H1 (cell line): ENCODE measurements around the gene SLC35A3. TPM values are rescaled to one million over a fixed set of nuclear protein-coding genes. Genes with fewer than 3 reads are reported as not detected.

ENCODE experiments used
- CTCF ChIA-PET: fragments of 300-600 bp; sonication (Branson Sonifier 250); formaldehyde crosslinking; loops from one replicate; lab custom pipeline; 2021; ENCODE audit not compliant: partially characterized antibody; lab: Charles Lee
- POLR2A ChIA-PET: fragments of 300-600 bp; sonication (Branson Sonifier 250); formaldehyde crosslinking; loops from one replicate; lab custom pipeline; 2021; ENCODE audit warnings: inconsistent platforms; ENCODE audit not compliant: partially characterized antibody; lab: Charles Lee
- DNase-seq, 2 experiments: peaks; one replicate each; pipeline versions ENCODE4 v3.0.0 to v3.0.0-alpha.2; 2010 to 2022; ENCODE audit warnings: low spot score in 2 of 2, low read depth in 1 of 2, mixed read lengths in 1 of 2
- FAIRE-seq: peaks from 2 replicates; lab custom pipeline; 2011; peaks lifted over from hg19 to GRCh38; lab: Jason Lieb, UNC
- H2AFZ ChIP-seq: 2 replicates; pipeline ENCODE4 v1.8.1; 2012; ENCODE audit warnings: low read length, inconsistent platforms
- H2AK5ac ChIP-seq: 2 replicates; pipeline ENCODE4 v1.6.1; 2013; ENCODE audit warnings: low read depth, low read length
- H2BK120ac ChIP-seq: replicated peaks from 2 replicates; pipeline ENCODE3; 2013; ENCODE audit warnings: low read depth, low read length, inconsistent platforms
- H2BK12ac ChIP-seq: 2 replicates; pipeline ENCODE4 v1.6.1; 2013; ENCODE audit warnings: low read depth, low read length
- H2BK15ac ChIP-seq: 2 replicates; pipeline ENCODE4 v1.6.1; 2013; ENCODE audit warnings: low read length
- H2BK20ac ChIP-seq: 2 replicates; pipeline ENCODE4 v1.6.1; 2013; ENCODE audit warnings: low read length
- H2BK5ac ChIP-seq: 2 replicates; pipeline ENCODE4 v1.6.1; 2013; ENCODE audit warnings: low read depth, low read length
- H3K14ac ChIP-seq: 2 replicates; pipeline ENCODE4 v1.6.1; 2013; ENCODE audit warnings: inconsistent platforms; ENCODE audit not compliant: insufficient read length
- H3K18ac ChIP-seq: 2 replicates; pipeline ENCODE4 v1.6.1; 2013; ENCODE audit warnings: low read length; ENCODE audit errors: extremely low read depth
- H3K23ac ChIP-seq: 2 replicates; pipeline ENCODE4 v1.6.1; 2013; ENCODE audit warnings: inconsistent platforms; ENCODE audit not compliant: insufficient read length
- H3K23me2 ChIP-seq: 2 replicates; pipeline ENCODE4 v1.6.1; 2013; ENCODE audit warnings: low read depth, low read length
- H3K27ac ChIP-seq: 2 replicates; pipeline ENCODE4 v1.6.1; 2011; ENCODE audit warnings: low read depth, low read length, inconsistent platforms
- H3K27me3 ChIP-seq, 4 experiments: replicated peaks in 1 of 4; 1 replicate in 1 of 4; 2 replicates in 3 of 4; pipeline versions ENCODE4 v1.6.1 to v1.8.1; 2011 to 2013; ENCODE audit warnings: low read length in 3 of 4, mild to moderate bottlenecking in 3 of 4, inconsistent platforms in 2 of 4, mixed read lengths in 2 of 4, moderate library complexity in 1 of 4; ENCODE audit not compliant: control insufficient read depth in 3 of 4, insufficient read depth in 3 of 4; ENCODE audit errors: extremely low read depth in 1 of 4
- H3K36me3 ChIP-seq, 4 experiments: 2 replicates each; pipeline versions ENCODE4 v1.6.1 to v1.8.1; 2011 to 2013; ENCODE audit warnings: mild to moderate bottlenecking in 4 of 4, low read length in 3 of 4, moderate library complexity in 2 of 4, control low read depth in 1 of 4, inconsistent platforms in 1 of 4; ENCODE audit not compliant: insufficient read depth in 4 of 4, control insufficient read depth in 2 of 4
- H3K4ac ChIP-seq: replicated peaks from 2 replicates; pipeline ENCODE3; 2013; ENCODE audit warnings: low read length, low read depth, mixed read lengths, inconsistent platforms; ENCODE audit not compliant: insufficient read length
- H3K4me1 ChIP-seq, 4 experiments: replicated peaks in 1 of 4; 1 replicate in 1 of 4; 2 replicates in 3 of 4; pipeline versions ENCODE4 v1.6.1 to v1.8.1; 2011 to 2013; ENCODE audit warnings: low read length in 3 of 4, inconsistent platforms in 2 of 4, mixed read lengths in 1 of 4; ENCODE audit not compliant: insufficient read depth in 4 of 4, control insufficient read depth in 3 of 4
- H3K4me2 ChIP-seq, 2 experiments: 2 replicates each; pipeline versions ENCODE4 v1.6.1 to v1.8.1; 2011 to 2013; ENCODE audit warnings: low read depth in 2 of 2, low read length in 2 of 2, control low read depth in 1 of 2, inconsistent platforms in 1 of 2, mild to moderate bottlenecking in 1 of 2; ENCODE audit not compliant: insufficient read depth in 1 of 2
- H3K4me3 ChIP-seq, 4 experiments: fragments of 200-600, 300-600 bp in 1 of 4; sonication (generic), shearing (Covaris generic), sonication (Bioruptor Twin) in 1 of 4; 2 replicates each; pipeline versions ENCODE4 v1.5.1 to v1.8.1; 2011 to 2016; ENCODE audit warnings: low read length in 4 of 4, low read depth in 3 of 4, control low read depth in 2 of 4, inconsistent platforms in 2 of 4, mild to moderate bottlenecking in 2 of 4, mixed read lengths in 1 of 4, moderate library complexity in 1 of 4; ENCODE audit not compliant: insufficient read depth in 2 of 4; ENCODE audit errors: extremely low read depth in 1 of 4
- H3K56ac ChIP-seq: replicated peaks from 2 replicates; pipeline ENCODE3; 2013; ENCODE audit warnings: low read depth, mild to moderate bottlenecking, mixed read lengths, low read length, inconsistent platforms; ENCODE audit not compliant: insufficient read length
- H3K79me1 ChIP-seq: 2 replicates; pipeline ENCODE4 v1.6.1; 2013; ENCODE audit warnings: low read depth, low read length, control low read depth
- H3K79me2 ChIP-seq, 2 experiments: 2 replicates each; pipeline versions ENCODE4 v1.6.1 to v1.8.1; 2012 to 2013; ENCODE audit warnings: low read length in 2 of 2, mild to moderate bottlenecking in 2 of 2, inconsistent platforms in 1 of 2; ENCODE audit not compliant: insufficient read depth in 2 of 2, control insufficient read depth in 1 of 2
- H3K9ac ChIP-seq, 4 experiments: replicated peaks in 1 of 4; 1 replicate in 1 of 4; 2 replicates in 3 of 4; pipeline versions ENCODE4 v1.6.1 to v1.8.1; 2011 to 2013; ENCODE audit warnings: low read depth in 3 of 4, low read length in 3 of 4, control low read depth in 2 of 4, mild to moderate bottlenecking in 2 of 4, moderate library complexity in 2 of 4, inconsistent platforms in 1 of 4; ENCODE audit errors: extremely low read depth in 1 of 4
- H3K9me3 ChIP-seq, 2 experiments: 2 replicates each; pipeline versions ENCODE4 v1.6.1 to v1.8.1; 2012 to 2013; ENCODE audit warnings: mild to moderate bottlenecking in 2 of 2, moderate library complexity in 2 of 2, control low read depth in 1 of 2, inconsistent platforms in 1 of 2, low read depth in 1 of 2, low read length in 1 of 2, mixed read lengths in 1 of 2; ENCODE audit not compliant: insufficient read depth in 2 of 2
- H4K20me1 ChIP-seq, 2 experiments: replicated peaks in 1 of 2; 2 replicates each; pipeline versions ENCODE3 to v1.8.1; 2011 to 2013; ENCODE audit warnings: inconsistent platforms in 2 of 2, low read length in 2 of 2, mild to moderate bottlenecking in 1 of 2; ENCODE audit not compliant: insufficient read depth in 2 of 2, control insufficient read depth in 1 of 2
- H4K5ac ChIP-seq: 2 replicates; pipeline ENCODE4 v1.6.1; 2013; ENCODE audit warnings: low read length, low read depth, mixed read lengths, inconsistent platforms; ENCODE audit not compliant: insufficient read length
- H4K8ac ChIP-seq: 2 replicates; pipeline ENCODE4 v1.8.0; 2013; ENCODE audit warnings: mild to moderate bottlenecking, moderate library complexity, low read length, inconsistent platforms; ENCODE audit not compliant: insufficient read depth; ENCODE audit errors: extremely low read depth
- H4K91ac ChIP-seq: replicated peaks from 2 replicates; pipeline ENCODE3; 2013; ENCODE audit warnings: low read length, mixed read lengths, inconsistent platforms; ENCODE audit not compliant: insufficient read length
- CEBPB ChIP-seq: IDR thresholded peaks from 2 replicates; pipeline ENCODE4 v1.6.1; 2012; ENCODE audit warnings: low read depth, low read length
- NANOG ChIP-seq: IDR thresholded peaks from 2 replicates; pipeline ENCODE4 v1.6.1; 2011; ENCODE audit warnings: low read length, low read depth, mild to moderate bottlenecking, inconsistent platforms; ENCODE audit not compliant: insufficient read depth, poor library complexity, severe bottlenecking
- POLR2A ChIP-seq, 2 experiments: IDR thresholded peaks; 1 replicate in 1 of 2; 2 replicates in 1 of 2; pipeline ENCODE4 v1.6.1; 2011; ENCODE audit warnings: low read depth in 2 of 2, low read length in 2 of 2, mild to moderate bottlenecking in 2 of 2; ENCODE audit errors: control extremely low read depth in 1 of 2
- RAD21 ChIP-seq, 2 experiments: IDR thresholded peaks in 1 of 2; conservative IDR thresholded peaks in 1 of 2; 2 replicates each; pipeline ENCODE4 v1.6.1; 2011; ENCODE audit warnings: low read depth in 2 of 2, low read length in 2 of 2, improper control_type of control experiment in 1 of 2, inconsistent platforms in 1 of 2, mild to moderate bottlenecking in 1 of 2, moderate library complexity in 1 of 2
- RFX5 ChIP-seq: IDR thresholded peaks from 2 replicates; pipeline ENCODE4 v1.6.1; 2011; ENCODE audit warnings: low read depth, low read length, improper control_type of control experiment, borderline replicate concordance
- SIX5 ChIP-seq: IDR thresholded peaks from 2 replicates; pipeline ENCODE4 v1.6.1; 2011; ENCODE audit warnings: mild to moderate bottlenecking, low read depth, low read length
- SP2 ChIP-seq: IDR thresholded peaks from 2 replicates; pipeline ENCODE4 v1.6.1; 2012; ENCODE audit warnings: mild to moderate bottlenecking, low read length, inconsistent platforms
- WGBS, 2 experiments: shearing (Covaris generic) in 1 of 2; methylation state at CpG; one replicate each; pipeline versions ENCODE4 v1.1.6 to v1.1.7; 2013 to 2015; ENCODE audit warnings: low lambda C conversion rate in 2 of 2, mixed read lengths in 2 of 2, inconsistent platforms in 1 of 2, low coverage in 1 of 2, missing lambda C conversion rate in 1 of 2; ENCODE audit not compliant: insufficient replicate concordance in 2 of 2, insufficient coverage in 1 of 2, insufficient read length in 1 of 2; ENCODE audit errors: extremely low coverage in 1 of 2, missing lambda C conversion rate in 1 of 2; 5-methylcytosine and 5-hydroxymethylcytosine counted together
- polyA plus RNA-seq, 7 experiments: library from polyadenylated mRNA; depleted of rRNA in 3 of 7; stranded (reverse) in 5 of 7; unstranded in 2 of 7; fragments of >200 nt in 5 of 7; fragments of 200-250 nt in 2 of 7; gene quantifications; 1 replicate in 5 of 7; 2 replicates in 1 of 7; 4 replicates in 1 of 7; pipeline versions ENCODE4 v1.2.1 to v1.2.3, GENCODE V29; 2011 to 2013; ENCODE audit warnings: missing spikeins in 2 of 7, mixed read lengths in 2 of 7
- total RNA-seq: library from RNA; stranded (reverse); fragmentation: NEBNext Ultra II Directional; extraction: Animal tissue kit (Norgen Biotek cat#: 25700); gene quantifications from 2 replicates; pipeline ENCODE4 v1.2.1, GENCODE V29; 2021

Gene SLC35A3
- total and polyA plus RNA-seq, 2 of the 8 experiments (the other 6 are each of a cell fraction or from before 2014, with no cell fraction given): 3.0 to 13.8 TPM

DNA sequence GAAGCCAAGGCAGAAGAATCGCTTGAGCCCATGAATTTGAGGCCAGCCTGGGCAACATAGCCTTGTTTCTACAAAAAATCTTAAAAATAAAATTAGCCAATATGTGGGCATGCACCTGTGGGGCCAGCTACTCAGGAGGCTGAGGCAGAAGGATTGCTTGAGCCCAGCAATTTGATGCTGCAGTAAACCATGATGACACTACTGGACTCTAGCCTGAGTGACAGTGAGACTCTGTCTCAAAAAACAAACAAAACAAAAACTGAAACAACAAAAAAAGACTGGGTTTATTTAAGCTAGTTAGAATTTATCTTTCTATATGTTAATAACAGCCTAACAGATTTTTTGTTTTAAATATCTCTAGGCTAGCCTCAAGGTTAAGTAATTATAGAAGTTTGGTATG is 57.4 kb downstream of the SLC35A3 start:
- H2BK15ac ChIP-seq: no peak overlapping the region
- H3K4ac ChIP-seq: no peak overlapping the region
- ChIA-PET POLR2A (no interaction called here), CTCF (interaction anchor here (0.6 to 1.0 kb wide), 2 partner anchors 19 to 21 kb away, joined by 3 read pairs; no protein-coding TSS in a partner anchor)
- no peaks in the 10 kb centered on the region for H3K36me3 ChIP-seq
- no peak overlapping the region for H3K9ac ChIP-seq
- DNase-seq (no peak), FAIRE-seq (no peak)
- H3K27me3 ChIP-seq: no peaks in the 10 kb centered on the region
- no peaks in the 10 kb centered on the region for H3K9me3 ChIP-seq
- no peaks in the 10 kb centered on the region for H4K20me1 ChIP-seq
- H2BK120ac ChIP-seq: no peak overlapping the region
- H3K4me3 ChIP-seq: no peak overlapping the region
- no peak overlapping the region for H2AFZ ChIP-seq
- H4K5ac ChIP-seq: no peak overlapping the region
- H3K27ac ChIP-seq: no peak overlapping the region
- no peak overlapping the region for H3K23ac ChIP-seq
- H3K56ac ChIP-seq: no peak overlapping the region
- no peak overlapping the region for H2BK5ac ChIP-seq
- no peak overlapping the region for H4K8ac ChIP-seq
- no peaks in the 10 kb centered on the region for H3K79me1 ChIP-seq
- H2BK12ac ChIP-seq: no peak overlapping the region
- TF ChIP-seq RAD21 (IDR thresholded peaks at IDR 0.05 in 1 of 2, conservative IDR thresholded peaks at IDR 0.05 in 1 of 2; ENCODE audit: low read depth in 2 of 2, low read length in 2 of 2) (no peak), RFX5 (no peak), NANOG (no peak), CEBPB (no peak), SP2 (no peak), POLR2A (IDR thresholded peaks at IDR 0.05; ENCODE audit: control extremely low read depth in 1 of 2, low read depth in 2 of 2, low read length in 2 of 2) (no peak), SIX5 (no peak)
- no peaks in the 10 kb centered on the region for H3K79me2 ChIP-seq
- no peak overlapping the region for H3K4me2 ChIP-seq
- H3K14ac ChIP-seq: no peak overlapping the region
- no peak overlapping the region for H3K18ac ChIP-seq
- 93% methylated on average over 1 of the region's 1 CpG; no CpG with 5 or more reads in 1 of the 2 experiments for whole genome bisulfite sequencing, 2 experiments
- H3K23me2 ChIP-seq: no peaks in the 10 kb centered on the region
- H2BK20ac ChIP-seq: no peak overlapping the region
- H4K91ac ChIP-seq: no peak overlapping the region
- no peak overlapping the region for H2AK5ac ChIP-seq
- H3K4me1 ChIP-seq: no peaks in the 10 kb centered on the region; a peak in 2 of 7 replicates
